ENCODE results near the gene SCYGR8.
"Not testable (repeated sequence)": the region's sequence is repeated elsewhere in the genome, so short reads cannot be mapped to it uniquely, and the experiment has no call there.

The SCYGR8 gene

GRCh38 chr2:227745594-227745993, at the start of gene SCYGR8:
SCYGR8 (plus strand) TSS chr2:227745894; CDS start chr2:227745894, 0 bp downstream.
- no peak for DNase-seq

GRCh38 chr2:227696990-227697679, 48.6 kb upstream of the SCYGR8 start:
- no peak for DNase-seq

DNA sequence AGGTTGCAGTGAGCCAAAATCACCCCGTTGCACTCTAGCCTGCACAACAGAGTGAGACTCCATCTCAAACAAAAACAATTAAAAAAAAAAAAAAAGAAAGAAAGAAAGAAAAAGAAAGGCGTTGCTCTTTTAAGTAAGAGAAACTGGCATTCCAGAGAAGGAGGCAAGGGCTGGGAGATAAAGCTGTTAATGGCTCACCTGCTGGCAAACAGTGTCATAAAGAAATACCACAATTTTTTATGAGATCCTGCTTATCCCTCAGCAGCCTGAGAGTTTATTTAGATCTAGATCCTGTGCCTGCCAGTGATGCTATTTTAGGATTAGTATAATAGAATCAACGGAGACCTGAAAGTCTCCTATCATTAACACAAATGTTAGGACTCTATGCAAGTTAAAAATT, 44.1 kb upstream of the SCYGR8 start:
- DNase-seq, result no peak

DNA sequence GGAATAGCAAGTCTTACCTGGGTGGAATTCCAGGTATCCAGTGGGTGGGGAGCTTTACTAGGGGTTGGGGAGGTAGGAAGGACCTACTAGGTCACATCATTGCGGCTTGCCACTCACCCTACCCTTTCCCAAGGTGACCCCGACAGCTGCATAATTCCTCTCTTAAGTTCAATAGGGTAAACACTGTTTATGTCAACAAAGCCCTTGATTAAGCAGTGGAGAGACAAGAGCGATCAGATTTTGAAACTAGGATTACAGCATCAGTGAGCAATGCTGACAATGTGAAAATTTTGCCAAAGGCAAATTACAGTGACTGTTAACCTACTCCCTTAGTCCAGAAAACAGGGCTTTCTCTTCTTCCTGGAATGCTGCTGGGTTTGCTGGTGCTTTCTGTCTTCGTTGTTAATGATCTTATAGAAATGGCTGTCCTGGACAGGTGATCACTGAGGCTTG, 42.4 kb upstream of the SCYGR8 start:
- no peak for DNase-seq

GRCh38 chr2:227703961-227704360, 41.7 kb upstream of the SCYGR8 start:
- no peak for DNase-seq

GRCh38 chr2:227706859-227707258, 38.8 kb upstream of the SCYGR8 start:
- DNase-seq, result no peak

GRCh38 chr2:227707390-227707789, 38.3 kb upstream of the SCYGR8 start:
- no peak for DNase-seq

GRCh38 chr2:227710986-227711385, 34.7 kb upstream of the SCYGR8 start:
- no peak for DNase-seq

DNA sequence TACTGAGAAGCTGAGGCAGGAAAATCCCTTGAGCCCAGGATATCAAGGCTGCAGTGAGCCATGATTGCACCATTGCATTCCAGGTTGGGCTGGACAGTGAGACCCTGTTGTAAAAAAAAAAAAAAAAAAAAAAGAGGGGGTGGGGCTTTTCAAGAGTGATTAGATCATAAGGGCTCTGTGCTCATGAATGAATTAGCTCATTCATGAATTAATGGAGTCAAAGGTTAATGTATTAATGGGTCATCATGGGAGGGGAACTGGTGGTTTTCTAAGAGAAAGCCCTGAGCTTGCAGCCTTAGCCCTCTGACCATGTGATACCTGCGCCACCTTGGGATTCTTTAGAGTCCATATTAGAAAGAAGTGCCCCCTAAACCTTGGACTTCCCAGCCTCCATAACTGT, 32.4 kb upstream of the SCYGR8 start:
- no peak for DNase-seq

DNA sequence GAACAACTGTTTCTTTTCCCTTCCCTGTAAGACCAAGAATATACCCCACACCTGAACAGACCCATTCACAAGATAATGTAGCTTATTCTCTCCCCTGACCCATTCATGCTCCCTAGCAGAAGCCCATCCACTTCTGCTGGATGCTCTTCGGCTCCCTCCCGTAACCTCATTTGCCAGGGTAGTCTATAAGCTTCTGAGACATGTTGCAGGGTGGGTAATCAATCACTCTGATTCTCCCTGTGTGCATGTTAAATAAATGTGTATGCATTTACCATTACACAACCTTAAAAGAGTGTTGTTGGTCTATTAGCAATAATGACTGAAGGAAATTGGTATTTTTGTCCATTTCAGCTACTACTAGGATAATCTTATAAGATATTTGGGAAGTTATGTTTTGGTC, 29.2 kb upstream of the SCYGR8 start:
- no peak for DNase-seq

DNA sequence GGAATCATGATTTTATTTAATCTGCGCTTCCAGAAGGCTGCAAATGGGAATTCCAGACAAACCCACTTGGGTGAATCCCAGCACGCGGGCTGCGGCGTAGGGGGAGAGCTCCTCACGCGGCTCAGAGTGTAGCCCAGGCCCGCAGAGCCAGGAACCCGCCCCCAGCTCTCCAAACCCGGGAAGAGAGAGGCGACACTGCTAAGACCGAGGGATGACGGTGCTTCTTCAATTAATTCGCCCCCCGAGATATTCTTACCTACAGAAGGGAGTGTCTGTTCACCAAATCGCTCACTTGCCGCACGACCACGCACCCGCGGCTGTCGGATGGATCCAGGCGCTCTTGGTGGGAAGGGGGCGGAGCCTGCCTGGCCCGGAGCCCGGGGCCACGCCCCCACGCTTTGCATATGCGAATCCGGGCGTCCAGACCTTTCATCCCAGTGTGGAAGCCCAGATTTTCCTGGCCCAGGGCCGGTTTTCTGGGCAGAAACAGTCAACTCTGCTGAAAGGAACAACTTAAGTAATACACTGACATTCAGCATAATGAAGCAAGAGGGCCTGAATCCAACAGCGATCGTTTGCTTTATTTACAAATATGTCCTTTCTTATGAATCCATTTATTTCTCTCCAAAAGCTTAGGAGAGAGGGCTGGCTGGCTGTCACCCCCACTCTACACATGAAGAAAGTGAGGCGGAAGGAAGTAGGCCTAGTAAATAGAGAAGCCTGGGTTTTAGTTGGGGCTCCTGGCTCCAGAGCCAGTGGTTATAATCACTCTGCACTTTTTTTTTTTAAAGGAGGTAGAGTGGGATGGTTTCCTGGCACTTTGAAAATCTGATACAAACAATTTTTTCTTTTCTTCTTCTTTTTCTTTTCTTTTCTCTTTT, 27.8 kb upstream of the SCYGR8 start, which contains the start of gene SLC19A3:
Gene SLC19A3 (minus strand): TSS at position 342 of the 881 bp plus-strand sequence. CDS start 15,710 bp downstream, outside the sequence.
- no peak for DNase-seq

- DNase-seq, result no peak
Measured at GRCh38 chr2:227719641-227720040, 26.1 kb upstream of the SCYGR8 start.

DNA sequence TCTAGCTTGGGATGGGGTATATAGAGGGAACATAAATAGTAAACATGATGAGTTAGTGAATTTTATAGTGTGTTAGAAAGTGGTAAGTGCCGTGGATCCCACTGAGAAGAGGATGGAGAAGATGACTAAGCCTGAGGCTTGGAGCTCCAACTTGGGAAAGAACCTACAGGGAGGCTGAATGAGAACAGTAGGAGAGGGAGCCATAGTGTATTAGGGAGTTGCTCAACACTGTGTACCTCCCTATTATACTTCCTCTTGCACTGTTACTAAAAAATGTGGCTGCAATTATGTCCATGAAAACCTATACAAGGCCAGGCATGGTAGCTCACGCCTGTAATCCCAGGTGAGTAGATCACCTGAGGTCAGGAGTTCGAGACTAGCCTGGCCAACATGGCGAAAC, 25.0 kb upstream of the SCYGR8 start:
- no peak for DNase-seq

DNA sequence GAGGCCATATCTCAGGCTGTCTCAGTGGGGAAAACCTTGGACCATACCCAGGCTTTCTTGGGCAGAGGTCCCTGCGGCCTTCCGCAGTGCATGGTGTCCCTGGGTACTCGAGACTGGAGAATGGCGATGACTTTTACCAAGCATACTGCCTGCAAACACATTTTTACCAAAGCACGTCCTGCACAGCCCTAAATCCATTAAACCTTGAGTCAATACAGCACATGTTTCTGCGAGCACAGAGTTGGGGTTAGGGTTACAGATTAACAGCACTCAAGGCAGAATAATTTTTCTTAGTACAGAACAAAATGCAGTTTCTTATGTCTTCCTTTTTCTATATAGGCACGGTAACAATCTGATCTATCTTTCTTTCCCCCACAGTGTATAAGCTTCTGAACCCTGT, 22.9 kb upstream of the SCYGR8 start:
- DNase-seq, result not testable (repeated sequence)

DNA sequence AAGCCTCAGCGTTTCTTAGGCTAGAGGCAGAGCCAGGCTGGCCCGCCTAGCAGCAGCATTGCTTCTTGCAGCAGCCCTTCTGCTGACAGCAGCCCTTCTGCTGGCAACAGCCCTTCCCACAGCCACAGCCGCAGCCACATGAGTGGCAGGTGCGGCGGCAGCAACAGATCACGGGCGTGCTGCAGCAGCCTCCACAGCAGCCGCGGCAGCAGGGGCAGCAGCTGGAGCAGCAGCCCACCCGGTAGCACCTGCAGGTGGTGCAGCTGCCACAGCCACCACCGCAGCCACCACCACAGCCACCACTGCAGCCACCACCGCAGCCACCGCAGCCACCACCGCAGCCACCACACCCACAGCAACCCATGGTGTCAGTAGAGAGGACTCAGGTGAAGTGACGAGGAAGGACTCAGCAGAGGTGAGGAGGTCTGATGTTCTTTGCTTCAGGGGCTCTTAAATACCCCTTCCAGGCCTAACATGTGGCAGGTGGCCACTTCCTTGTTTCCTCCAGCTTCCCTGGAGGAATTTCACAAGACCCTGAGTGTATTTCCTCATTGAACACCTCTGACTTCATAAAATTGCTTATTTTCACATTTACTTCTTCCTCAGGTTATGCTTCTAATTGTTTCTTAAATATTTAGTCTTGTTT, 21.2 kb upstream of the SCYGR8 start, which contains the start of gene SCYGR6:
Gene SCYGR6 (minus strand): TSS at position 364 of the 646 bp plus-strand sequence. CDS start 0 bp downstream, at position 364.
- no peak for DNase-seq

- no peak for DNase-seq
Measured at GRCh38 chr2:227728035-227728434, 17.7 kb upstream of the SCYGR8 start, which contains the start of gene SCYGR7. SCYGR7 (plus strand) TSS chr2:227728335; CDS start chr2:227728335, 0 bp downstream.

GRCh38 chr2:227739351-227739750, 6.3 kb upstream of the SCYGR8 start:
- DNase-seq, result no peak

GRCh38 chr2:227740705-227741104, 5.0 kb upstream of the SCYGR8 start:
- DNase-seq, result peak; percentile 6

DNA sequence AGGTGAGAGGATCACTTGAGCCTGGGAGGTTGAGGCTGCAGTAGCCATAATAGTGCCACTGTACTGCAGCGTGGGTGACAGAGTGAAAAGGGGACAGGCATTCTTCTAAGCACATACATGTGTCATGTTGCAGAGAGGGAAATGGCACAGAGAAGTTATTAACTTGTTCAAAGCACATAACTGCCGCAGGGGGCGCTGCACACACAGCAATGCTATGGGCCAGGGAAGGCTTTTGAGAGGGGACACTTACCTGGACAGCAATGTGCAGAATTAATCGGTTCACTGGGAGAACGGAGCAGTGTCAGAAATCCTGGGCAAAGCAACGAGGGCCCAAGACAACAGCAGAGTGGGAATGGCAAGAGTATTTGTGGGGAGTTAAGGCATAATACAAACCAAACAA, 2.4 kb downstream of the SCYGR8 start:
- DNase-seq, result no peak

- not testable (repeated sequence) for DNase-seq
Measured at GRCh38 chr2:227756261-227756660, 10.6 kb downstream of the SCYGR8 start.

GRCh38 chr2:227759411-227760118, 13.9 kb downstream of the SCYGR8 start:
- no peak for DNase-seq

GRCh38 chr2:227761740-227762476, 16.2 kb downstream of the SCYGR8 start:
- no peak for DNase-seq

Measured in stimulated activated CD4-positive, alpha-beta T cell treated with anti-CD3 and anti-CD28 coated beads, Interleukin-4, amount 100 ng/mL, for 24 hours (primary cell).